SU-DHL-6 (cell line): Measurements from ENCODE around the gene POC1B.

Experiments used
- H2AFZ ChIP-seq: fragments of 200-600 bp; sonication (generic); 2 replicates; pipeline ENCODE4 v1.6.1; 2014; ENCODE audit warnings: low read depth, mild to moderate bottlenecking, moderate library complexity, mixed read lengths, antibody characterized with exemption, low read length; ENCODE audit not compliant: severe bottlenecking
- H3F3A ChIP-seq: fragments of 200-600 bp; shearing (Covaris generic); 2 replicates; pipeline ENCODE4 v1.6.0; 2016; ENCODE audit warnings: antibody characterized with exemption, mild to moderate bottlenecking; ENCODE audit not compliant: insufficient read depth
- H3K27ac ChIP-seq: fragments of 200-600 bp; sonication (generic); 2 replicates; pipeline ENCODE4 v1.5.1; 2016; ENCODE audit warnings: low read depth, mild to moderate bottlenecking, low read length, moderate library complexity, mixed read lengths
- H3K27me3 ChIP-seq: fragments of 200-600 bp; sonication (generic), shearing (Covaris generic); 2 replicates; pipeline ENCODE4 v1.6.0; 2014; ENCODE audit warnings: mild to moderate bottlenecking, low read length
- H3K36me3 ChIP-seq: fragments of 200-600 bp; sonication (generic); 2 replicates; pipeline ENCODE4 v1.6.1; 2014; ENCODE audit warnings: mild to moderate bottlenecking, low read length, mixed read lengths
- H3K4me2 ChIP-seq: fragments of 300-600, 200-600 bp; shearing (Covaris generic), sonication (generic); 2 replicates; pipeline ENCODE4 v1.6.0; 2014; ENCODE audit warnings: low read length, low read depth, mild to moderate bottlenecking; ENCODE audit not compliant: poor library complexity, severe bottlenecking
- H3K4me3 ChIP-seq: fragments of 200-600 bp; sonication (generic); 2 replicates; pipeline ENCODE4 v1.5.1; 2014; ENCODE audit warnings: antibody characterized with exemption, low read length, mild to moderate bottlenecking, mixed read lengths; ENCODE audit not compliant: insufficient read depth, poor library complexity, severe bottlenecking
- H3K79me2 ChIP-seq: fragments of 200-600 bp; sonication (generic); 2 replicates; pipeline ENCODE4 v1.6.1; 2014; ENCODE audit warnings: mild to moderate bottlenecking, low read length, moderate library complexity; ENCODE audit not compliant: insufficient read depth
- H3K9ac ChIP-seq: fragments of 200-600 bp; sonication (generic); 2 replicates; pipeline ENCODE4 v1.7.0; 2014; ENCODE audit warnings: mild to moderate bottlenecking, low read length
- H3K9me2 ChIP-seq: fragments of 200-600 bp; sonication (generic); replicated peaks from 2 replicates; pipeline ENCODE4 v1.6.1; 2014; ENCODE audit warnings: low read length; ENCODE audit not compliant: insufficient read depth
- H3K9me3 ChIP-seq: fragments of 200-600 bp; sonication (generic); 2 replicates; pipeline ENCODE4 v1.6.1; 2014; ENCODE audit warnings: low read length, mixed read lengths; ENCODE audit not compliant: insufficient read depth
- H4K20me1 ChIP-seq: fragments of 200-600 bp; sonication (generic); 2 replicates; pipeline ENCODE4 v1.6.1; 2014; ENCODE audit warnings: low read depth, mild to moderate bottlenecking, antibody characterized with exemption, low read length, moderate library complexity, mixed read lengths
- EZH2phosphoT487 ChIP-seq: fragments of 200-600 bp; sonication (generic), shearing (Covaris generic); conservative IDR thresholded peaks from 2 replicates; pipeline ENCODE4 v1.6.1; 2018; ENCODE audit warnings: mild to moderate bottlenecking, antibody characterized with exemption, low read length, moderate library complexity, mixed read lengths
- TF ChIP-seq, protein P1 (sequence below): fragments of 200-600 bp; sonication (generic); IDR thresholded peaks from one replicate; pipeline ENCODE4 v1.5.1; 2017; ENCODE audit warnings: antibody characterized with exemption, mild to moderate bottlenecking, low read length, moderate library complexity; ENCODE audit not compliant: insufficient read depth, poor library complexity, severe bottlenecking

POC1B gene

DNA sequence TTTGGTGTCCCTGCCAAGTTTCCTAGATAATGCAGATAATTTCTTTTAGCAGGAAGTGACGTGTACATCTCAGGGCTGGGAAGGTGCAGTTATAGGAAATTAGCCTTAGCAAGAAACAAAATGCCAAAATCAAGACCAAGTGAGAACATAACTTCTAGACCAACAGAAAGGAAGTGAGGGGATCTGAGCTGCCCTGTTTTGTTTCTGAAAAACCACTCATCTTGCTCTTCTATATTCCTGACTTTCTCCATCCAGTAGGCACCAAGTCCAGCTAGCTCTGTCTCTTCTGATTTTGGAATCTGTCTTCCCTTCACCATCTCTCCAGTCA lies 149.7 kb downstream of the POC1B start:
- Histone ChIP-seq H4K20me1 (no peaks in the 10 kb centered on the region), H3K4me3 (no peak overlapping the region), H3K27ac (no peak overlapping the region), H3F3A (no peaks in the 10 kb centered on the region), H3K9me2 (no peaks in the 10 kb centered on the region), H3K4me2 (no peak overlapping the region), H3K9ac (no peak overlapping the region), H3K36me3 (no peaks in the 10 kb centered on the region), H3K79me2 (no peaks in the 10 kb centered on the region), H3K9me3 (no peaks in the 10 kb centered on the region), H2AFZ (no peak overlapping the region), H3K27me3 (no peaks in the 10 kb centered on the region)
- TF ChIP-seq EZH2phosphoT487, result no peak
- TF ChIP-seq, protein P1, sequence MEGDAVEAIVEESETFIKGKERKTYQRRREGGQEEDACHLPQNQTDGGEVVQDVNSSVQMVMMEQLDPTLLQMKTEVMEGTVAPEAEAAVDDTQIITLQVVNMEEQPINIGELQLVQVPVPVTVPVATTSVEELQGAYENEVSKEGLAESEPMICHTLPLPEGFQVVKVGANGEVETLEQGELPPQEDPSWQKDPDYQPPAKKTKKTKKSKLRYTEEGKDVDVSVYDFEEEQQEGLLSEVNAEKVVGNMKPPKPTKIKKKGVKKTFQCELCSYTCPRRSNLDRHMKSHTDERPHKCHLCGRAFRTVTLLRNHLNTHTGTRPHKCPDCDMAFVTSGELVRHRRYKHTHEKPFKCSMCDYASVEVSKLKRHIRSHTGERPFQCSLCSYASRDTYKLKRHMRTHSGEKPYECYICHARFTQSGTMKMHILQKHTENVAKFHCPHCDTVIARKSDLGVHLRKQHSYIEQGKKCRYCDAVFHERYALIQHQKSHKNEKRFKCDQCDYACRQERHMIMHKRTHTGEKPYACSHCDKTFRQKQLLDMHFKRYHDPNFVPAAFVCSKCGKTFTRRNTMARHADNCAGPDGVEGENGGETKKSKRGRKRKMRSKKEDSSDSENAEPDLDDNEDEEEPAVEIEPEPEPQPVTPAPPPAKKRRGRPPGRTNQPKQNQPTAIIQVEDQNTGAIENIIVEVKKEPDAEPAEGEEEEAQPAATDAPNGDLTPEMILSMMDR, result no peak

DNA sequence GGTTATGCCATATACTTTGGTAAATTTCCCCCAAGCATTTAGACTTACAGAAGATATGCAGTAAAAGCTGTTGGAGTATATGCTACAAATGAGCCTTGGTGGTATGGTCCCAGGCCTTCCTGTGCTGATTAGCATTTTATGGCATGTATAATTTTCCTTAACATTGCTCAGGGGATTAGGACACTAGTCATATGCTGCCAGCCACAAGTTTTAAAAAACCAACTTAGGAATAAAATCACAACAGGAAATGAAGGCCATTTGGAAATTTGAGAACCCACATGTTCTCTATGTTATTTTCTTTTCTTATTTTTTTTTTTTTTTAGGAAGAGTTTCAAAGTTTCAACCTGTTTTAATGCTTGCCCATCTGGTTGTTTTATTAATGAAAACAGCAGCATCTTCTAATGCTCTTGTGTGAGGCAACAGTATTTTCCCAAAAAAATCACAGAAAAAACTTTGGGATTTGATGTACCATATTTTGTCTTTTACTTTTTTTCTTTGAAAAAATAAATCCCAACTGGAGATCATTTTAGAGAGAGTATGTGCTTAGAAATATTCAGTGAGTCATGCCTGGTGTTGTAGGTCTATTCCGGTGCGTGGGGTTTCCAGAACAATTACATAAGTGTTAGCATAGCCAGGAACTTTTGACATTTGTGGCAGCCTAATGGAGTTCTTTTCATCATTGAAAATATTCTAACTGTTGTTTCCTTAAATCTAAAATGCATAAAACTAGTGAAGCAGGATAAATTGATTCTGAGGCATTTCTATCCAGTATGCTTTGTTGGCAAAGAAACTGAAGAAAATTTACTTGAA lies 151.9 kb downstream of the POC1B start:
- no peak overlapping the region for H3K27ac ChIP-seq
- H3K36me3 ChIP-seq, result no peaks in the 10 kb centered on the region
- H3F3A ChIP-seq, result no peaks in the 10 kb centered on the region
- H3K79me2 ChIP-seq, result no peaks in the 10 kb centered on the region
- no peaks in the 10 kb centered on the region for H4K20me1 ChIP-seq
- H2AFZ ChIP-seq, result no peak overlapping the region
- no peak overlapping the region for H3K4me3 ChIP-seq
- H3K4me2 ChIP-seq, result no peak overlapping the region
- TF ChIP-seq EZH2phosphoT487, result no peak
- TF ChIP-seq, protein P1, result no peak
- H3K27me3 ChIP-seq, result no peaks in the 10 kb centered on the region
- H3K9me3 ChIP-seq, result no peaks in the 10 kb centered on the region
- no peaks in the 10 kb centered on the region for H3K9me2 ChIP-seq
- no peak overlapping the region for H3K9ac ChIP-seq

DNA sequence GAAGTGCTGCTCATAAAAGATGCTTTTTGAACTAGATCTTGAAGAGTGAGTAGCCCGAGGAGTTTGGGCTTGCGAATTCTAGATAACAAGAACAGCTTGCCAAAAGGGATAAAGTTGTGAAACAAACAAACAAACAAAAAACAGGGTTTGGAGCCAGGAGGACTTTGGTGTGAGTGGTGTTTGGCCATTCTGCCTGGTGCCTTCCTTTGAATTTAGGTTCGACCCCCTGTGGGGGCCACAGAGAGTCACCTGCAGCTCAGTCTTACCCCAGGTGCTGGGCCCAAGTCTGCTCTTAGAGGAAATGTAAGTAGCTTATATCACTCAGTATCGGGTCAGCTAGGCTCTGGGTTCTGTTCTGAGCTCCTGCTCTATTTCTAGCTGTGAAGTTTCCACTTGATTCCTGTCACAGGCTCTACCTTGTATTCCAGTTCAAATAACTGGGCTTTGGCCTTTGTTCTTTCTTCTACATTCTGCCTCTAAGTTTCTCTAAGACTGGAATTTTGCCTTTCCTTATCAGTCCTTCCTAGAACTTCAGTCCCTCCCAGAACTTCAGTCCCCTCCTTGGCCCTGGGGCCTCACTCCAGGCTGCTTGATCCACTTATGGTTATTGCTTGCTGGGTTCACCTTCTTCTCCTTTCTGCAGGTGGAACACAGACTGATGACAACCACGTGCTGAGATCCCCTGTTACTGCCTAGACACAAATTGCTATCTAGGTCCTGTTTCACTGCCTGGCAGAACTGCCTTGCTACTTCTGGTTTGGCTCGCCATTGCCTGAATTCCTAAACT lies 153.1 kb downstream of the POC1B start:
- no peaks in the 10 kb centered on the region for H4K20me1 ChIP-seq
- no peak overlapping the region for H3K4me2 ChIP-seq
- H3K9me3 ChIP-seq, result no peaks in the 10 kb centered on the region
- H3K9me2 ChIP-seq, result no peaks in the 10 kb centered on the region
- H3K9ac ChIP-seq, result no peak overlapping the region
- no peak overlapping the region for H3K4me3 ChIP-seq
- H2AFZ ChIP-seq, result no peak overlapping the region
- no peak for TF ChIP-seq EZH2phosphoT487
- TF ChIP-seq, protein P1, result no peak
- H3F3A ChIP-seq, result no peaks in the 10 kb centered on the region
- no peaks in the 10 kb centered on the region for H3K36me3 ChIP-seq
- no peaks in the 10 kb centered on the region for H3K27me3 ChIP-seq
- no peak overlapping the region for H3K27ac ChIP-seq
- H3K79me2 ChIP-seq, result no peaks in the 10 kb centered on the region
